PFSK-1 (cell line): ENCODE measurements around the gene HOXA13.

ENCODE experiments used
- TAF1 ChIP-seq: IDR thresholded peaks from 2 replicates; pipeline ENCODE4 v1.6.1; 2012; ENCODE audit warnings: low read length, control low read depth, borderline replicate concordance; ENCODE audit not compliant: insufficient read depth
- TF ChIP-seq, protein P1 (sequence below), 2 experiments: IDR thresholded peaks; 2 replicates each; pipeline versions ENCODE4 v1.6.1 to v1.8.0; 2011 to 2012; ENCODE audit warnings: low read depth in 2 of 2, low read length in 2 of 2, control low read depth in 1 of 2, inconsistent platforms in 1 of 2, mild to moderate bottlenecking in 1 of 2, moderate library complexity in 1 of 2; ENCODE audit not compliant: insufficient read depth in 1 of 2

DNA sequence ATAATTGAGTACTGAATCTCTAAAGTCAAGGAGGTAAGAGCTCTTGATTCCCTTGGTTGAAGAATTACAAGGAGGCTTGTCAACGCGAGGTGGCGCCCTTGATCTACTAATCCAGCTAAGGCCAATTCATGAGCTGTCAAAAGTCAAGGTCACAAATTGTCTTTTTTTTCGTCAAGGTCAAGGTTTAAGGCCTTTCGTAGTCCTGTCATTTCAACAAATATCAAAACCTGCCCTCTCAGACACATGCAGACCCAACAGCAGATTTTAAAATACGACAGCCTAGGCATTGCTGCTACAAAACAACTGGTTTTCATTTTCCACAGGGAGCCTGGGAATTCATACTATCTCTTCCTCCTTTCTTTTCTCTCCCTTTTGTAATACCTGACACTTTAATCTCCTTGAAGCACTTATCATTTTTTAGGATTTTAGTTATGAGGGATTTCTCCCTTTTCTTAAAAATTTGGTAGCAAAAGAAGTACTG lies 3.6 kb downstream of the HOXA13 start:
- TF ChIP-seq, protein P1, sequence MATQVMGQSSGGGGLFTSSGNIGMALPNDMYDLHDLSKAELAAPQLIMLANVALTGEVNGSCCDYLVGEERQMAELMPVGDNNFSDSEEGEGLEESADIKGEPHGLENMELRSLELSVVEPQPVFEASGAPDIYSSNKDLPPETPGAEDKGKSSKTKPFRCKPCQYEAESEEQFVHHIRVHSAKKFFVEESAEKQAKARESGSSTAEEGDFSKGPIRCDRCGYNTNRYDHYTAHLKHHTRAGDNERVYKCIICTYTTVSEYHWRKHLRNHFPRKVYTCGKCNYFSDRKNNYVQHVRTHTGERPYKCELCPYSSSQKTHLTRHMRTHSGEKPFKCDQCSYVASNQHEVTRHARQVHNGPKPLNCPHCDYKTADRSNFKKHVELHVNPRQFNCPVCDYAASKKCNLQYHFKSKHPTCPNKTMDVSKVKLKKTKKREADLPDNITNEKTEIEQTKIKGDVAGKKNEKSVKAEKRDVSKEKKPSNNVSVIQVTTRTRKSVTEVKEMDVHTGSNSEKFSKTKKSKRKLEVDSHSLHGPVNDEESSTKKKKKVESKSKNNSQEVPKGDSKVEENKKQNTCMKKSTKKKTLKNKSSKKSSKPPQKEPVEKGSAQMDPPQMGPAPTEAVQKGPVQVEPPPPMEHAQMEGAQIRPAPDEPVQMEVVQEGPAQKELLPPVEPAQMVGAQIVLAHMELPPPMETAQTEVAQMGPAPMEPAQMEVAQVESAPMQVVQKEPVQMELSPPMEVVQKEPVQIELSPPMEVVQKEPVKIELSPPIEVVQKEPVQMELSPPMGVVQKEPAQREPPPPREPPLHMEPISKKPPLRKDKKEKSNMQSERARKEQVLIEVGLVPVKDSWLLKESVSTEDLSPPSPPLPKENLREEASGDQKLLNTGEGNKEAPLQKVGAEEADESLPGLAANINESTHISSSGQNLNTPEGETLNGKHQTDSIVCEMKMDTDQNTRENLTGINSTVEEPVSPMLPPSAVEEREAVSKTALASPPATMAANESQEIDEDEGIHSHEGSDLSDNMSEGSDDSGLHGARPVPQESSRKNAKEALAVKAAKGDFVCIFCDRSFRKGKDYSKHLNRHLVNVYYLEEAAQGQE (IDR thresholded peaks at IDR 0.05; ENCODE audit: insufficient read depth in 1 of 2, low read depth in 2 of 2, low read length in 2 of 2): no peak
- no peak for TF ChIP-seq TAF1
